ENCODE results near the gene ELMOD1. TPM values are rescaled to one million over a fixed set of nuclear protein-coding genes. Genes with fewer than 3 reads are reported as not detected.

ELMOD1 gene
- total RNA-seq, 2 experiments from 2014 or later, result not detected

DNA sequence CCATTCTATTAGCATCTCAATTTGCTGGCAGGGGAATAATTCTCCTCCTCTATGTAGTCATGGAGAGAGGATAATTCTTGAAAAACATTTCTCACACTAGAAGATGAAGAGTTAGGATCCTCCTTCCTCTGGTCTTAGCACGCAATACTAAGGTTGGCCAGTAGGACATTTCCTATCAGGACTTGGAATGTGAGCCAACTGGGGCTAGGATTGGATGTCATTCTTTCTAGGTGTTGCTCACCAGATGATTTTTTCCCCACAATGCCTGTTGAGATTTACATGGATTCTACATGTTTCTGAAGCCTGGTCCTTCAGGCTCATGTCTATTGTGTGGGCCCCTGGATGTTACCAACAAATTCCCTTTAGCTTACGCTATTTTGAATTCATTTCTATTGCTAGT, 92.9 kb downstream of the ELMOD1 start:
- TF ChIP-seq, protein P1, sequence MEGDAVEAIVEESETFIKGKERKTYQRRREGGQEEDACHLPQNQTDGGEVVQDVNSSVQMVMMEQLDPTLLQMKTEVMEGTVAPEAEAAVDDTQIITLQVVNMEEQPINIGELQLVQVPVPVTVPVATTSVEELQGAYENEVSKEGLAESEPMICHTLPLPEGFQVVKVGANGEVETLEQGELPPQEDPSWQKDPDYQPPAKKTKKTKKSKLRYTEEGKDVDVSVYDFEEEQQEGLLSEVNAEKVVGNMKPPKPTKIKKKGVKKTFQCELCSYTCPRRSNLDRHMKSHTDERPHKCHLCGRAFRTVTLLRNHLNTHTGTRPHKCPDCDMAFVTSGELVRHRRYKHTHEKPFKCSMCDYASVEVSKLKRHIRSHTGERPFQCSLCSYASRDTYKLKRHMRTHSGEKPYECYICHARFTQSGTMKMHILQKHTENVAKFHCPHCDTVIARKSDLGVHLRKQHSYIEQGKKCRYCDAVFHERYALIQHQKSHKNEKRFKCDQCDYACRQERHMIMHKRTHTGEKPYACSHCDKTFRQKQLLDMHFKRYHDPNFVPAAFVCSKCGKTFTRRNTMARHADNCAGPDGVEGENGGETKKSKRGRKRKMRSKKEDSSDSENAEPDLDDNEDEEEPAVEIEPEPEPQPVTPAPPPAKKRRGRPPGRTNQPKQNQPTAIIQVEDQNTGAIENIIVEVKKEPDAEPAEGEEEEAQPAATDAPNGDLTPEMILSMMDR (conservative IDR thresholded peaks at IDR 0.05; ENCODE audit: low read length), result peak; percentile 49
- no peak for TF ChIP-seq EZH2phosphoT487 (IDR thresholded peaks at IDR 0.05; ENCODE audit: borderline replicate concordance, low read depth, low read length)
- Histone ChIP-seq H3K36me3 (ENCODE audit: insufficient read depth, low read length) (no peaks in the 10 kb centered on the region), H3K4me2 (ENCODE audit: low read length) (no peak overlapping the region), H2AFZ (ENCODE audit: low read length) (no peak overlapping the region), H3K27ac (ENCODE audit: low read depth, low read length, poor library complexity, severe bottlenecking) (no peak overlapping the region), H3K9me2 (ENCODE audit: insufficient read depth, low read length) (no peaks in the 10 kb centered on the region), H3K4me1 (ENCODE audit: insufficient read depth, low read length, poor library complexity, severe bottlenecking) (no peaks in the 10 kb centered on the region), H4K20me1 (ENCODE audit: insufficient read depth, low read length) (no peaks in the 10 kb centered on the region), H3K79me2 (ENCODE audit: insufficient read depth, low read depth, low read length) (no peaks in the 10 kb centered on the region), H3K4me3 (ENCODE audit: low read depth, low read length, poor library complexity, severe bottlenecking) (no peak overlapping the region), H3K9me3 (ENCODE audit: low read length) (no peaks in the 10 kb centered on the region)
- no TSS peak for BruUV-seq (replicated peaks)
- intact Hi-C loops (cut with micrococcal nuclease; ENCODE audit: unreplicated experiment), result no loop called here
- ChIA-PET POLR2A (interaction anchor here (0.7 kb wide), 1 partner anchor 117 kb away, joined by 4 read pairs; no protein-coding TSS in a partner anchor), CTCF (ENCODE audit: unreplicated experiment) (no interaction called here)
- peak; percentile 2 for DNase-seq (ENCODE audit: low spot score)

DNA sequence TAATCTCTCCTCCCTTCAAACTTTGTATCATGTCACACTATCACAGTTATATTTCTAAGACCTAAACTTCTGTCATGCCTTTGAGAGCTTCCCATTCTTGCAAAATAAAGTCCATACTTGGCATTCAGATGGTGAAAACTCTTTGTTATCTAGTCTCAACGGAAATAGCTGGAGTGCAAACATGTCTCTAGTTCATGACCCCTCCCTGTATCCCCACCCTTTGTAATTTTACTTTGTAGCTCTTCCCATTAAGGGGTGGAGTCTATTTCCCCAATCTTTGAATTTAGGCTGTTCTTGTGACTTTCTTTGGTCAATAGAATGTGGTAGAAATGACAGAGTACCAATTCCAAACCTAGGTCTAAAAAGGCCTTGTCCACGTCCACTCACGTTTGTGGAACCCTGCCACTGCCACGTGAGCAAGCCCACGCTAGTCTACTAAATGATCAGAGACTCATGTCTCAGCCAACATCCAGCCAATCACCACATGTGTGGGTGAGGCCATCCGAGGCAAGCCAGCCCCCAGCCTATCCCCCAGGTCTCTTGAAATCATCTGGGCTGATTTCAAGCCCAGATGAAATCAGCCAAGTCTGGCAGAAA, 97.5 kb downstream of the ELMOD1 start:
- intact Hi-C loops (cut with micrococcal nuclease; ENCODE audit: unreplicated experiment), result no loop called here
- Histone ChIP-seq H3K4me2 (ENCODE audit: low read length) (no peak overlapping the region), H3K36me3 (ENCODE audit: insufficient read depth, low read length) (no peaks in the 10 kb centered on the region), H3K9me3 (ENCODE audit: low read length) (no peaks in the 10 kb centered on the region), H3K79me2 (ENCODE audit: insufficient read depth, low read depth, low read length) (no peaks in the 10 kb centered on the region), H4K20me1 (ENCODE audit: insufficient read depth, low read length) (no peaks in the 10 kb centered on the region), H3K4me3 (ENCODE audit: low read depth, low read length, poor library complexity, severe bottlenecking) (no peak overlapping the region), H3K4me1 (ENCODE audit: insufficient read depth, low read length, poor library complexity, severe bottlenecking) (no peaks in the 10 kb centered on the region), H3K9me2 (ENCODE audit: insufficient read depth, low read length) (no peaks in the 10 kb centered on the region), H3K27ac (ENCODE audit: low read depth, low read length, poor library complexity, severe bottlenecking) (no peak overlapping the region), H2AFZ (ENCODE audit: low read length) (no peak overlapping the region)
- ChIA-PET POLR2A (interaction anchor here (0.5 to 1.9 kb wide), 4 partner anchors 120 to 139 kb away, joined by 3 to 6 read pairs (median 4); no protein-coding TSS in a partner anchor), CTCF (ENCODE audit: unreplicated experiment) (interaction anchor here (2.3 kb wide), 1 partner anchor 125 kb away, joined by 11 read pairs; no protein-coding TSS in a partner anchor)
- DNase-seq (ENCODE audit: low spot score), result no peak
- BruUV-seq (replicated peaks), result no TSS peak
- no peak for TF ChIP-seq EZH2phosphoT487 (IDR thresholded peaks at IDR 0.05; ENCODE audit: borderline replicate concordance, low read depth, low read length)
- TF ChIP-seq, protein P1 (conservative IDR thresholded peaks at IDR 0.05; ENCODE audit: low read length), result no peak

All from OCI-LY7 (cell line).